ENCODE measurements around the gene SYCE3. TPM values are rescaled to one million over a fixed set of nuclear protein-coding genes. Genes with fewer than 3 reads are reported as not detected.

Gene SYCE3
- total and polyA plus RNA-seq, 9 of the 15 experiments (the other 6 are each of a cell fraction or from before 2014, with no cell fraction given), result 0.56 TPM; not detected in 8

- TF ChIP-seq, protein P1, sequence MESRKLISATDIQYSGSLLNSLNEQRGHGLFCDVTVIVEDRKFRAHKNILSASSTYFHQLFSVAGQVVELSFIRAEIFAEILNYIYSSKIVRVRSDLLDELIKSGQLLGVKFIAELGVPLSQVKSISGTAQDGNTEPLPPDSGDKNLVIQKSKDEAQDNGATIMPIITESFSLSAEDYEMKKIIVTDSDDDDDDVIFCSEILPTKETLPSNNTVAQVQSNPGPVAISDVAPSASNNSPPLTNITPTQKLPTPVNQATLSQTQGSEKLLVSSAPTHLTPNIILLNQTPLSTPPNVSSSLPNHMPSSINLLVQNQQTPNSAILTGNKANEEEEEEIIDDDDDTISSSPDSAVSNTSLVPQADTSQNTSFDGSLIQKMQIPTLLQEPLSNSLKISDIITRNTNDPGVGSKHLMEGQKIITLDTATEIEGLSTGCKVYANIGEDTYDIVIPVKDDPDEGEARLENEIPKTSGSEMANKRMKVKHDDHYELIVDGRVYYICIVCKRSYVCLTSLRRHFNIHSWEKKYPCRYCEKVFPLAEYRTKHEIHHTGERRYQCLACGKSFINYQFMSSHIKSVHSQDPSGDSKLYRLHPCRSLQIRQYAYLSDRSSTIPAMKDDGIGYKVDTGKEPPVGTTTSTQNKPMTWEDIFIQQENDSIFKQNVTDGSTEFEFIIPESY (CRISPR knock-in tag; IDR thresholded peaks at IDR 0.05), result peak; percentile 68; the same call in 1 of the 2 replicates
- TF ChIP-seq SAP30 (IDR thresholded peaks at IDR 0.05; ENCODE audit: borderline replicate concordance, insufficient read depth, low read depth, low read length, poor library complexity, severe bottlenecking), result no peak
- TF ChIP-seq, protein P2, sequence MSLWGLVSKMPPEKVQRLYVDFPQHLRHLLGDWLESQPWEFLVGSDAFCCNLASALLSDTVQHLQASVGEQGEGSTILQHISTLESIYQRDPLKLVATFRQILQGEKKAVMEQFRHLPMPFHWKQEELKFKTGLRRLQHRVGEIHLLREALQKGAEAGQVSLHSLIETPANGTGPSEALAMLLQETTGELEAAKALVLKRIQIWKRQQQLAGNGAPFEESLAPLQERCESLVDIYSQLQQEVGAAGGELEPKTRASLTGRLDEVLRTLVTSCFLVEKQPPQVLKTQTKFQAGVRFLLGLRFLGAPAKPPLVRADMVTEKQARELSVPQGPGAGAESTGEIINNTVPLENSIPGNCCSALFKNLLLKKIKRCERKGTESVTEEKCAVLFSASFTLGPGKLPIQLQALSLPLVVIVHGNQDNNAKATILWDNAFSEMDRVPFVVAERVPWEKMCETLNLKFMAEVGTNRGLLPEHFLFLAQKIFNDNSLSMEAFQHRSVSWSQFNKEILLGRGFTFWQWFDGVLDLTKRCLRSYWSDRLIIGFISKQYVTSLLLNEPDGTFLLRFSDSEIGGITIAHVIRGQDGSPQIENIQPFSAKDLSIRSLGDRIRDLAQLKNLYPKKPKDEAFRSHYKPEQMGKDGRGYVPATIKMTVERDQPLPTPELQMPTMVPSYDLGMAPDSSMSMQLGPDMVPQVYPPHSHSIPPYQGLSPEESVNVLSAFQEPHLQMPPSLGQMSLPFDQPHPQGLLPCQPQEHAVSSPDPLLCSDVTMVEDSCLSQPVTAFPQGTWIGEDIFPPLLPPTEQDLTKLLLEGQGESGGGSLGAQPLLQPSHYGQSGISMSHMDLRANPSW (CRISPR knock-in tag; IDR thresholded peaks at IDR 0.05), result 0 out of 2 replicates have a peak, but pooled peaks have one; percentile 61
- peak; percentile 37; the same call in 1 of the 2 replicates for TF ChIP-seq ATF7 (IDR thresholded peaks at IDR 0.05)
- TF ChIP-seq, protein P3, sequence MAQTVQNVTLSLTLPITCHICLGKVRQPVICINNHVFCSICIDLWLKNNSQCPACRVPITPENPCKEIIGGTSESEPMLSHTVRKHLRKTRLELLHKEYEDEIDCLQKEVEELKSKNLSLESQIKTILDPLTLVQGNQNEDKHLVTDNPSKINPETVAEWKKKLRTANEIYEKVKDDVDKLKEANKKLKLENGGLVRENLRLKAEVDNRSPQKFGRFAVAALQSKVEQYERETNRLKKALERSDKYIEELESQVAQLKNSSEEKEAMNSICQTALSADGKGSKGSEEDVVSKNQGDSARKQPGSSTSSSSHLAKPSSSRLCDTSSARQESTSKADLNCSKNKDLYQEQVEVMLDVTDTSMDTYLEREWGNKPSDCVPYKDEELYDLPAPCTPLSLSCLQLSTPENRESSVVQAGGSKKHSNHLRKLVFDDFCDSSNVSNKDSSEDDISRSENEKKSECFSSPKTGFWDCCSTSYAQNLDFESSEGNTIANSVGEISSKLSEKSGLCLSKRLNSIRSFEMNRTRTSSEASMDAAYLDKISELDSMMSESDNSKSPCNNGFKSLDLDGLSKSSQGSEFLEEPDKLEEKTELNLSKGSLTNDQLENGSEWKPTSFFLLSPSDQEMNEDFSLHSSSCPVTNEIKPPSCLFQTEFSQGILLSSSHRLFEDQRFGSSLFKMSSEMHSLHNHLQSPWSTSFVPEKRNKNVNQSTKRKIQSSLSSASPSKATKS (CRISPR knock-in tag; IDR thresholded peaks at IDR 0.05), result no peak
- TF ChIP-seq, protein P4, sequence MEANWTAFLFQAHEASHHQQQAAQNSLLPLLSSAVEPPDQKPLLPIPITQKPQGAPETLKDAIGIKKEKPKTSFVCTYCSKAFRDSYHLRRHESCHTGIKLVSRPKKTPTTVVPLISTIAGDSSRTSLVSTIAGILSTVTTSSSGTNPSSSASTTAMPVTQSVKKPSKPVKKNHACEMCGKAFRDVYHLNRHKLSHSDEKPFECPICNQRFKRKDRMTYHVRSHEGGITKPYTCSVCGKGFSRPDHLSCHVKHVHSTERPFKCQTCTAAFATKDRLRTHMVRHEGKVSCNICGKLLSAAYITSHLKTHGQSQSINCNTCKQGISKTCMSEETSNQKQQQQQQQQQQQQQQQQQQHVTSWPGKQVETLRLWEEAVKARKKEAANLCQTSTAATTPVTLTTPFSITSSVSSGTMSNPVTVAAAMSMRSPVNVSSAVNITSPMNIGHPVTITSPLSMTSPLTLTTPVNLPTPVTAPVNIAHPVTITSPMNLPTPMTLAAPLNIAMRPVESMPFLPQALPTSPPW (CRISPR knock-in tag; IDR thresholded peaks at IDR 0.05), result peak; percentile 61; the same call in 1 of the 2 replicates
- TF ChIP-seq KAT8 (IDR thresholded peaks at IDR 0.05; ENCODE audit: low read depth), result no peak
- TF ChIP-seq, protein P5, sequence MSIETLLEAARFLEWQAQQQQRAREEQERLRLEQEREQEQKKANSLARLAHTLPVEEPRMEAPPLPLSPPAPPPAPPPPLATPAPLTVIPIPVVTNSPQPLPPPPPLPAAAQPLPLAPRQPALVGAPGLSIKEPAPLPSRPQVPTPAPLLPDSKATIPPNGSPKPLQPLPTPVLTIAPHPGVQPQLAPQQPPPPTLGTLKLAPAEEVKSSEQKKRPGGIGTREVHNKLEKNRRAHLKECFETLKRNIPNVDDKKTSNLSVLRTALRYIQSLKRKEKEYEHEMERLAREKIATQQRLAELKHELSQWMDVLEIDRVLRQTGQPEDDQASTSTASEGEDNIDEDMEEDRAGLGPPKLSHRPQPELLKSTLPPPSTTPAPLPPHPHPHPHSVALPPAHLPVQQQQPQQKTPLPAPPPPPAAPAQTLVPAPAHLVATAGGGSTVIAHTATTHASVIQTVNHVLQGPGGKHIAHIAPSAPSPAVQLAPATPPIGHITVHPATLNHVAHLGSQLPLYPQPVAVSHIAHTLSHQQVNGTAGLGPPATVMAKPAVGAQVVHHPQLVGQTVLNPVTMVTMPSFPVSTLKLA (conservative IDR thresholded peaks at IDR 0.05), result peak; percentile 77 to 87
- TF ChIP-seq, protein P6, sequence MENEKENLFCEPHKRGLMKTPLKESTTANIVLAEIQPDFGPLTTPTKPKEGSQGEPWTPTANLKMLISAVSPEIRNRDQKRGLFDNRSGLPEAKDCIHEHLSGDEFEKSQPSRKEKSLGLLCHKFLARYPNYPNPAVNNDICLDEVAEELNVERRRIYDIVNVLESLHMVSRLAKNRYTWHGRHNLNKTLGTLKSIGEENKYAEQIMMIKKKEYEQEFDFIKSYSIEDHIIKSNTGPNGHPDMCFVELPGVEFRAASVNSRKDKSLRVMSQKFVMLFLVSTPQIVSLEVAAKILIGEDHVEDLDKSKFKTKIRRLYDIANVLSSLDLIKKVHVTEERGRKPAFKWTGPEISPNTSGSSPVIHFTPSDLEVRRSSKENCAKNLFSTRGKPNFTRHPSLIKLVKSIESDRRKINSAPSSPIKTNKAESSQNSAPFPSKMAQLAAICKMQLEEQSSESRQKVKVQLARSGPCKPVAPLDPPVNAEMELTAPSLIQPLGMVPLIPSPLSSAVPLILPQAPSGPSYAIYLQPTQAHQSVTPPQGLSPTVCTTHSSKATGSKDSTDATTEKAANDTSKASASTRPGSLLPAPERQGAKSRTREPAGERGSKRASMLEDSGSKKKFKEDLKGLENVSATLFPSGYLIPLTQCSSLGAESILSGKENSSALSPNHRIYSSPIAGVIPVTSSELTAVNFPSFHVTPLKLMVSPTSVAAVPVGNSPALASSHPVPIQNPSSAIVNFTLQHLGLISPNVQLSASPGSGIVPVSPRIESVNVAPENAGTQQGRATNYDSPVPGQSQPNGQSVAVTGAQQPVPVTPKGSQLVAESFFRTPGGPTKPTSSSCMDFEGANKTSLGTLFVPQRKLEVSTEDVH (IDR thresholded peaks at IDR 0.05; ENCODE audit: low read depth, partially characterized antibody), result peak; percentile 79
Measured at GRCh38 chr22:50525104-50525857, 37.4 kb downstream of the SYCE3 start, which contains the start of gene SCO2 (continued).

Data from K562 (cell line).